Thoracic aorta (tissue), 2 donors: ENCODE measurements around the gene ADAP2. TPM values are rescaled to one million over a fixed set of nuclear protein-coding genes. Genes with fewer than 3 reads are reported as not detected.
A peak's percentile ranks its signal among the peaks of the same experiment; 100 is the strongest.
"Not testable (repeated sequence)": the region's sequence is repeated elsewhere in the genome, so short reads cannot be mapped to it uniquely, and the experiment has no call there.

Experiments
- ATAC-seq: fragments of 150-250 bp; one replicate; pipeline ENCODE4 v1.8.0; 2017; ENCODE audit warnings: low read depth; ENCODE audit not compliant: insufficient number of reproducible peaks, low FRiP score
- DNase-seq: peaks from one replicate; pipeline ENCODE4 v3.0.0-alpha.2; 2020; ENCODE audit warnings: low spot score
- H3K27ac ChIP-seq, 2 donors: fragments of 200-600 bp; sonication (generic); 1 replicate in 1 of 2; 2 replicates in 1 of 2; pipeline ENCODE4 v1.5.1; 2016; ENCODE audit warnings: mild to moderate bottlenecking in 2 of 2, moderate library complexity in 2 of 2
- H3K27me3 ChIP-seq: fragments of 200-600 bp; sonication (generic); replicated peaks from 2 replicates; pipeline ENCODE4 v1.6.0; 2016; ENCODE audit warnings: mild to moderate bottlenecking; ENCODE audit not compliant: insufficient read depth
- H3K36me3 ChIP-seq: fragments of 200-600 bp; sonication (generic); one replicate; pipeline ENCODE4 v1.5.1; 2016
- H3K4me1 ChIP-seq, 2 donors: fragments of 200-600 bp; sonication (generic); 1 replicate in 1 of 2; 2 replicates in 1 of 2; pipeline versions ENCODE4 v1.5.1 to v1.6.0; 2016; ENCODE audit warnings: low read depth in 2 of 2, mild to moderate bottlenecking in 1 of 2; ENCODE audit not compliant: control insufficient read depth in 1 of 2
- H3K4me3 ChIP-seq: fragments of 200-600 bp; sonication (generic); 2 replicates; pipeline ENCODE4 v1.5.1; 2016; ENCODE audit warnings: mild to moderate bottlenecking
- H3K9me3 ChIP-seq: fragments of 200-600 bp; sonication (generic); 2 replicates; pipeline ENCODE4 v1.5.1; 2016
- CTCF ChIP-seq: fragments of 200-600 bp; sonication (generic); IDR thresholded peaks from one replicate; pipeline ENCODE4 v1.5.1; 2019; ENCODE audit warnings: antibody characterized with exemption
- total RNA-seq, 2 donors: library from RNA; depleted of rRNA; stranded (reverse); fragments of >200 nt; gene quantifications; one replicate each; pipeline versions ENCODE4 v1.1.0 to v1.2.3, GENCODE V29; 2016

The ADAP2 gene
- total RNA-seq, 2 donors from 2014 or later, result 38.3 to 69.2 TPM

GRCh38 chr17:30906101-30906911, 15.4 kb upstream of the ADAP2 start, which contains the start of gene TEFM:
Gene TEFM, minus strand, starts transcription at chr17:30906238. Its CDS starts 40 bp downstream, at chr17:30906198.
- no peak for TF ChIP-seq CTCF
- DNase-seq, result peak; percentile 51
- peaks cover 13 to 22% of the 10 kb centered on the region in 2 donors for H3K4me1 ChIP-seq

GRCh38 chr17:30908717-30909420, 12.9 kb upstream of the ADAP2 start:
- Histone ChIP-seq H3K27me3 (no peaks in the 10 kb centered on the region), H3K27ac (no peak overlapping the region)
- TF ChIP-seq CTCF, result no peak

More at GRCh38 chr17:30906101-30906911, 15.4 kb upstream of the ADAP2 start, which contains the start of gene TEFM:
- Histone ChIP-seq H3K9me3 (no peaks in the 10 kb centered on the region), H3K27me3 (no peaks in the 10 kb centered on the region), H3K27ac (peak within 1 kb of the TSS; percentile 77 to 85), H3K4me3 (peak within 1 kb of the TSS; percentile 91), H3K36me3 (peaks cover 2% of the 10 kb centered on the region)
- ATAC-seq, result peak; percentile 73

GRCh38 chr17:30910151-30910550, 11.6 kb upstream of the ADAP2 start:
- not testable (repeated sequence) for H3K9me3 ChIP-seq, H3K4me3 ChIP-seq, DNase-seq, H3K27me3 ChIP-seq, H3K36me3 ChIP-seq, ATAC-seq, H3K27ac ChIP-seq
- H3K4me1 ChIP-seq, result peaks cover 8 to 15% of the 10 kb centered on the region in 2 donors

More at GRCh38 chr17:30908717-30909420, 12.9 kb upstream of the ADAP2 start:
- DNase-seq (no peak), ATAC-seq (no peak)
- Histone ChIP-seq H3K36me3 (no peaks in the 10 kb centered on the region), H3K4me3 (no peak overlapping the region), H3K9me3 (no peaks in the 10 kb centered on the region), H3K4me1 (peaks cover 13 to 22% of the 10 kb centered on the region in 2 donors)

- Histone ChIP-seq H3K4me1 (no peaks in the 10 kb centered on the region), H3K36me3 (no peaks in the 10 kb centered on the region), H3K27me3 (no peaks in the 10 kb centered on the region), H3K27ac (no peak overlapping the region), H3K4me3 (no peak overlapping the region), H3K9me3 (no peaks in the 10 kb centered on the region)
- TF ChIP-seq CTCF, result no peak
- no peak for DNase-seq
- no peak for ATAC-seq
Measured at GRCh38 chr17:30913955-30914354, 7.8 kb upstream of the ADAP2 start.

GRCh38 chr17:30915833-30916611, 5.7 kb upstream of the ADAP2 start:
- ATAC-seq, result no peak
- Histone ChIP-seq H3K36me3 (no peaks in the 10 kb centered on the region), H3K9me3 (no peaks in the 10 kb centered on the region), H3K4me1 (no peaks in the 10 kb centered on the region), H3K4me3 (no peak overlapping the region), H3K27ac (no peak overlapping the region), H3K27me3 (no peaks in the 10 kb centered on the region)
- no peak for DNase-seq
- TF ChIP-seq CTCF, result no peak
